WTC11 (cell line): ENCODE results near the gene HAPLN1. TPM values are rescaled to one million over a fixed set of nuclear protein-coding genes. Genes with fewer than 3 reads are reported as not detected.

ENCODE experiments used
- total RNA-seq: library from RNA; stranded (reverse); gene quantifications from 3 replicates; pipeline ENCODE4 v1.2.3, GENCODE V29; 2021

HAPLN1 gene
- total RNA-seq, 1 experiment from 2014 or later: 9.4 TPM

Other genes with a start within 250 kb of the HAPLN1 start
- 275 to 286 TPM (median 276 TPM) in 3 replicates for gene VCAN, start 249.1 kb downstream of the HAPLN1 start, total RNA-seq